Effector memory CD4-positive, alpha-beta T cell (primary cell): ENCODE measurements around the gene LRRC7.

Experiments
- DNase-seq, 3 donors: peaks; one replicate each; pipeline ENCODE4 v3.0.0-alpha.2; 2020
- H3K27ac ChIP-seq: 2 replicates; pipeline ENCODE4 v1.7.0; 2013; ENCODE audit warnings: mild to moderate bottlenecking, low read length, moderate library complexity; ENCODE audit not compliant: insufficient read depth, poor library complexity, severe bottlenecking
- H3K27me3 ChIP-seq: replicated peaks from 2 replicates; pipeline ENCODE4 v1.7.0; 2013; ENCODE audit warnings: mild to moderate bottlenecking, low read length; ENCODE audit not compliant: insufficient read depth, control insufficient read depth, poor library complexity, severe bottlenecking
- H3K36me3 ChIP-seq: 2 replicates; pipeline ENCODE4 v1.7.0; 2013; ENCODE audit warnings: mild to moderate bottlenecking, low read length, moderate library complexity; ENCODE audit not compliant: control insufficient read depth, insufficient read depth
- H3K4me1 ChIP-seq: 2 replicates; pipeline ENCODE4 v1.7.0; 2013; ENCODE audit warnings: low read length, mild to moderate bottlenecking; ENCODE audit not compliant: control insufficient read depth, insufficient read depth, poor library complexity, severe bottlenecking
- H3K4me3 ChIP-seq: 2 replicates; pipeline ENCODE4 v1.7.0; 2013; ENCODE audit warnings: low read length, low read depth, mild to moderate bottlenecking; ENCODE audit not compliant: insufficient read depth, poor library complexity, severe bottlenecking
- H3K9me3 ChIP-seq: 2 replicates; pipeline ENCODE4 v1.7.0; 2013; ENCODE audit warnings: mild to moderate bottlenecking, low read length, moderate library complexity; ENCODE audit not compliant: control insufficient read depth

The LRRC7 gene

DNA sequence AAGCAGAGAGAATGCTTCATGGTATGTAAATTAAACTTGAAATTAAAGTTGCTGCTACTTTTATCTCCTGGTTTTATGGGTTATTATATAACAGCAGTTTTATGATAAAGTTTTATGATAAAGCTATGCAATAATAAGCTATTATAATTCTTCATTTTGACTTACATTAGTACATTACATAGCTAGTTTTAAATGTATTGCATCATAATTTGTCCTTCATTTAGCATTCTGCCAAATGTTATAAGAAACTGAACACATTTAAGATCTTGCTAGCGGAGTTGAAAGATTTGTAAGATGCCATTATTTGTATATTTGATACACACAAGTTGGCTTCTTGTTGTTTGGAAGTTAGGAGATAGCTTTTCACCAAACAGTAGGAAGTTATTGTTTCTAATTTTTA, 536.0 kb downstream of the LRRC7 start:
- no peak overlapping the region for H3K27ac ChIP-seq
- no peaks in the 10 kb centered on the region for H3K36me3 ChIP-seq
- no peak for DNase-seq
- no peaks in the 10 kb centered on the region for H3K9me3 ChIP-seq
- no peaks in the 10 kb centered on the region for H3K27me3 ChIP-seq
- H3K4me3 ChIP-seq = no peak overlapping the region
- no peaks in the 10 kb centered on the region for H3K4me1 ChIP-seq

DNA sequence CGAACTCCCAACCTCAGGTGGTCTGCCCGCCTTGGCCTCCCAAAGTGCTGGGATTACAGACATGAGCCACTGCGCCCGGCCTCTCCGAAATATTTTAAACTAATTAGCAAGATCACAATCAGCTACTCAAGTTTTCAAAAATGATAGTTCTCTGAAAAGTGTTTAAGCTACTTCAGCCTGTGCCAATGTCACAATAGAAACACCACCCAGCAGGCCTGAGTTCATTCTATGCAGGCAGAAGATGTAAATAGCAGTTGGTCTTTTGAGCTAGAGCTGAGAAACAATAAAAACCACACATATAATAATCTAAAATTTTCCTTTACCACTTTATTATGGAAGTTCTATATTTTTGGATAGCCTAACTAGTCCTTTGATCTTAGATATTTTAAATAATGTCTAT, 541.5 kb downstream of the LRRC7 start:
- no peak for DNase-seq
- H3K27ac ChIP-seq = no peak overlapping the region
- no peaks in the 10 kb centered on the region for H3K36me3 ChIP-seq
- no peaks in the 10 kb centered on the region for H3K9me3 ChIP-seq
- no peak overlapping the region for H3K4me3 ChIP-seq
- no peaks in the 10 kb centered on the region for H3K4me1 ChIP-seq
- H3K27me3 ChIP-seq = no peaks in the 10 kb centered on the region

DNA sequence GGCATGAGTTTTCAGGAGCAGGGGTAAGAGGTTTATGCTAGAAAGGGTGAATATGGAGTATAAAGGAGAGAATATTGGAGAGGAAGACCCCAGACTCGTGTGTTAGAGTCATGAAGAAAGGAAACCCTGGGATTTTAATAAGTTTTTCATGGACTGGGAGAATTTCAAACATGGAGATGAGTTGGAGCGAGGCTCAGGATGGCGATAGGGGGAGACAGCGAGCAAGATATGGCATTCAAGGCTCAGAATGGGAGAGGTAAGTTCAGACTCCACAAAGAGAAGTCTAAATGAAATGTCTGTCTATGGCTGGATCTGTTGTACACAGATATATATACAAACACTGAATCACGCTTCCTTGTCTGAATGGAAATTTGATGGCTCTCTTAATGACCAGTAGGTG, 545.1 kb downstream of the LRRC7 start:
- no peak overlapping the region for H3K4me3 ChIP-seq
- H3K36me3 ChIP-seq = no peaks in the 10 kb centered on the region
- no peaks in the 10 kb centered on the region for H3K4me1 ChIP-seq
- DNase-seq = no peak
- H3K9me3 ChIP-seq = no peaks in the 10 kb centered on the region
- no peaks in the 10 kb centered on the region for H3K27me3 ChIP-seq
- H3K27ac ChIP-seq = no peak overlapping the region

DNA sequence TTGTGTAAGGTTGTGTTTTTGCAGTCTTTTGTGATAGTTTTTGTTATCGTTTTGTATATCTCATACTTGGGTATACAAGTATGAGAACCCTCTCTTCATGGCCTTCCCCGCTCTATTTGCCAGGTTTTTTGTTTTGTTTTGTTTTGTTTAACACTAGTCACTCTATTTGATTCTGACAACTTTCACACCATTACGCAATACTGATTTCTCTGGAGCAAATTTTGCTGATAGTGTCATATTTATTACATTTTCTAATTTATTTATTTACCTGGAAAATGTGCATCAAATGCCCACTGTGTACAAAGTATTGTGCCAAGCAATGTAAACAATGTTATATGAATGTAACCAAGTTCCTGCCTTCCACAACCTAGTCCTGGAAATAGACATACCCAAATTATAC, 547.6 kb downstream of the LRRC7 start:
- Histone ChIP-seq H3K27me3 (no peaks in the 10 kb centered on the region), H3K4me1 (no peaks in the 10 kb centered on the region), H3K36me3 (no peaks in the 10 kb centered on the region), H3K4me3 (no peak overlapping the region), H3K27ac (no peak overlapping the region), H3K9me3 (no peaks in the 10 kb centered on the region)
- DNase-seq = no peak

DNA sequence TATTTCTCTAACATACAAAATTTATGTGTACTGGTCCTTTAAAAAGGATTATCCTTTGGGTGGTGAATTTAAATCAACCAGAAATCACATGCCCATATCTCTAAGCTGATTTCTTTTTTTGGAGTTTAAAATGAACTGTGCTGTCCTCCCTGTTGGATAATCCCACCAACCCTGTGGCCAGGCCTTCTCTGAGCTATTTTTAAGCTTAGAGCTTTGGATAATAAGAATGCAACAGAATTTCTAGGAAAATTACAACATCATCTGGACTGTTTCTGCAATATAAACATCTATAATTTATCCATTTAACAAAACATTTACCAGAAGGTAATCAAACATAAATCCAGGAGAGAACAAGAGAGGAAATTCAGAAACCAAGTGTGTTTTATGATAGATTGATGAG, 549.3 kb downstream of the LRRC7 start:
- no peaks in the 10 kb centered on the region for H3K4me1 ChIP-seq
- H3K9me3 ChIP-seq = no peaks in the 10 kb centered on the region
- H3K27me3 ChIP-seq = no peaks in the 10 kb centered on the region
- H3K36me3 ChIP-seq = no peaks in the 10 kb centered on the region
- no peak overlapping the region for H3K27ac ChIP-seq
- no peak for DNase-seq
- H3K4me3 ChIP-seq = no peak overlapping the region

DNA sequence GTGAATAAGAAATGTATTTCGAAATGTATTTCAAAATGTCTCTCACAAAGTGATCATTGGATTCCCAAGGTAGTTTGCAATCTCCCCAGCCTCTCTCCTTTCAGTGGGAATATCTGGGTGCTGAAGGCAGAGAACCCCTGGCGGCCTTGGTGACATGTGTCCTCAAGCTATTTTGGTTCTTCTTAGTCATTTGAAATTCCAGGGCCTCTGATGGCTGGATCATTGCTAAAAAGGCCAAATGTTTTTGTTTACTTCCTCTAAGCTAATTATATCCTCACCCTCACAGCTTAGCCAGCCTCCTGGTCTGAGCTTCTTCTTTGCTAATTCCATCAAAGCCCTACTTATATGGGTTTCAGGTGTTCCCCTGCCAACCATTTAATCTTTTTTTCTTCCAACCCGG, 566.4 kb downstream of the LRRC7 start:
- no peak overlapping the region for H3K4me3 ChIP-seq
- H3K4me1 ChIP-seq = no peaks in the 10 kb centered on the region
- no peak for DNase-seq
- H3K36me3 ChIP-seq = no peaks in the 10 kb centered on the region
- no peaks in the 10 kb centered on the region for H3K27me3 ChIP-seq
- no peaks in the 10 kb centered on the region for H3K9me3 ChIP-seq
- no peak overlapping the region for H3K27ac ChIP-seq

DNA sequence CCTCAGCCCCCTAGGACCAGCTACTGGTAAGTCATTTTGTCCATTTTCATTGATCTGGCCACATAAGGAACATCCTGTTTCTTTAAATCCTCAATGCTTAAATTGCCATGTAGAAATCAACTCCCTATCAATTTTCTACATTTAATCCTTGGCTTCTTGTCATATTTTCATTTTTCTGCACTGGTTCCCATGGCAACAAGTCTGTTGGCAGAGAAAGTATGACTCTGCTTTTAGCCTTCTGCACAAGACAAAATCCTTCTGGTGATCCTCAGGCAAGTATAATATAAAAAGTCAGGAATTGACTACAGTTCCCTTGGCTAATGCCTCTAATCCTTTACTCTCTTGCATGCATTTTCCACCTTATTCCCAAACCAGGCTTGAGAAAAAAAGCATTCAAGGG, 572.6 kb downstream of the LRRC7 start:
- Histone ChIP-seq H3K4me1 (no peaks in the 10 kb centered on the region), H3K27me3 (no peaks in the 10 kb centered on the region), H3K36me3 (no peaks in the 10 kb centered on the region), H3K4me3 (no peak overlapping the region), H3K27ac (no peak overlapping the region), H3K9me3 (no peaks in the 10 kb centered on the region)
- no peak for DNase-seq

DNA sequence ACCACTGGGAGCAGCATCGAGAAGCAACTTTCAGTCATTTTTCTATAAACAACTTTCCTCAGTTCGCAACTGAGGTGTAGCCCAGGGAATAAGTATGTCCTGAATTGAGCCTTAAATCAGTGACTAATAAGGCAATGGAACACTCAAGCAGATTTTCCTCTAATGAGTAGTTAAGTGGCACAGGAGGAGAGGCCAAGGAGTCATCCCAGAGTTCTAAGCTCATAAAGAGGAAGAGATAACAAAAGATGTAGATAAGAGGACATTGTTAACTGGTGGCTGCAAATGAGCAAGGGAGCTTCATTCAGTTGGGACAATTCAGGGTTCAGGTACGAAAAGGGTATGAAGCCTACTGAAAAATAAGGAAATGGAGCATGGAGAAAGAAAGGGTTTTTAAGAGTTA, 573.2 kb downstream of the LRRC7 start:
- Histone ChIP-seq H3K27me3 (no peaks in the 10 kb centered on the region), H3K9me3 (no peaks in the 10 kb centered on the region), H3K36me3 (no peaks in the 10 kb centered on the region), H3K4me1 (no peaks in the 10 kb centered on the region), H3K27ac (no peak overlapping the region), H3K4me3 (no peak overlapping the region)
- no peak for DNase-seq

DNA sequence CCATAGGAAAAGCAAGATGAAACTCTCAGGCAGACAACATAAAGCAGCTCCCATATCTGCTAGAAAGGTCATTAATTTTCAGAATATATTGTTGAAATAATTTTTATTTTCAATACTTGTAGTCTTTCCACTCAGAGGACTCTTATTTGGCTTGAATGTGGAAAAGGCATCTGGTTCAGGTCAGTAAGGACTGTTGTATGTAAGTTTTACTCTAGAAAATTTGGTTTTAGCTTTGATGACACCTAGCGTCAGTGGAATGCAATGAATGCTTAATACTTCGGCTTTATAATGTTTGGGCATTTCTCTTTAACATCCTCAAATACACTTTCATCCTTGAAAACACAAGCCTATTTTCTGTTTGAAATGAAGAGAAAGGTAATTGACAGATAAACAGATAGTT, 574.4 kb downstream of the LRRC7 start:
- H3K4me1 ChIP-seq = no peaks in the 10 kb centered on the region
- H3K36me3 ChIP-seq = peaks cover 1% of the 10 kb centered on the region
- no peaks in the 10 kb centered on the region for H3K27me3 ChIP-seq
- H3K9me3 ChIP-seq = no peaks in the 10 kb centered on the region
- no peak overlapping the region for H3K4me3 ChIP-seq
- DNase-seq = no peak
- H3K27ac ChIP-seq = no peak overlapping the region

DNA sequence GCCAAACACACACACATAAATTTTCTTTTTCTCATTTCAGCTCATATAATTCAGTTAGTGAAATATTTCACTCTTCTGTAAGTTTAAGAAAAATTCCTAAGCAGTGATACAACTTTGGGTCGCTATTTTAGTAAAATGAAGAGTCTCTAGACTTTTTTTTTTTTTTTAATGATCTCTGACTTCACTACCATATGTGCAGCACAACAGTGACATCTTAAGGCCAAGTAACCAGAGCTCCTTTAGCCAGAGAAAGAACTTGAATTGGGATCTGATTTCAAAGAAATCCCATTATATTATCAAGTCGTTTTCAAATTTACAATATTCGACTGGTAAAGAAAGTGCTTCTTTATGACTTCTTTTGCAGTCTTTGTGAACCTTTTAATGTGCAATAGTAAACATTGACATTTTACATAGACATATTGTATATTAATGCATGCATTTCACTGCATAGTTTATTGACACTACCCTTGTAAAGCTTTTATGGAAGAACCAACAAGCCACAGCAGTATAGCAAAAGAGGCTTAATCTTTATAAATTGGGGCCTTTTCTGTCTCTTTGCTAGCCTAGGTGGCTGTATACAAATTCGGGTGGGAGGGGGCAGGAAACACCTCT, 575.4 kb downstream of the LRRC7 start:
- no peak overlapping the region for H3K4me3 ChIP-seq
- H3K9me3 ChIP-seq = no peaks in the 10 kb centered on the region
- H3K4me1 ChIP-seq = no peaks in the 10 kb centered on the region
- DNase-seq = no peak
- peaks cover 10% of the 10 kb centered on the region for H3K36me3 ChIP-seq
- no peak overlapping the region for H3K27ac ChIP-seq
- no peaks in the 10 kb centered on the region for H3K27me3 ChIP-seq

DNA sequence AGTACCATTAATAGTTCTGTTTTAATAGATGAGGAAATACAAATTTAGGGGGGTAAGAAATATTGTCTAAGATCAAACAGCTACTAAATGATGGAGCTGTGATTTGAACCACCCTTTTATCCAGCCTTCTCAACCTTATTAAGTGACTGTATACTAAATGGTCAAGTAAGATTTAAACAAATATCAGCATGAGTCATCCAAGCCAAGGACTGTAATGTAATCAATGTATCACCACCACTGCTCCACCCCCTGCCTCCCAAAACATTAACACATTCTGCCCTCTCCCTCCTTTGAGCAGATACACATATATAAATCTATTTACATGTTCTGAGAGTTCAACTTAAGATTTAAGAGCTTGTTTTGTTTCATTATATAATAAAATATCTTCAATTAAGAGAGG, 578.8 kb downstream of the LRRC7 start:
- H3K4me1 ChIP-seq = no peaks in the 10 kb centered on the region
- H3K27ac ChIP-seq = no peak overlapping the region
- DNase-seq = no peak
- no peak overlapping the region for H3K4me3 ChIP-seq
- peaks cover 23% of the 10 kb centered on the region for H3K36me3 ChIP-seq
- no peaks in the 10 kb centered on the region for H3K9me3 ChIP-seq
- no peaks in the 10 kb centered on the region for H3K27me3 ChIP-seq
